Omental fat pad (tissue), 4 donors: ENCODE results near the gene DUSP14. TPM values are rescaled to one million over a fixed set of nuclear protein-coding genes. Genes with fewer than 3 reads are reported as not detected.
"Not testable (repeated sequence)": the region's sequence is repeated elsewhere in the genome, so short reads cannot be mapped to it uniquely, and the experiment has no call there.

Source experiments
- ATAC-seq: fragments of 150-250 bp; one replicate; pipeline ENCODE4 v1.9.1; 2016; ENCODE audit warnings: mild to moderate bottlenecking, moderate library complexity; ENCODE audit not compliant: low FRiP score
- DNase-seq: peaks from one replicate; pipeline ENCODE4 v3.0.0-alpha.2; 2019; ENCODE audit warnings: low spot score
- CTCF ChIP-seq, 3 donors: fragments of 450-650 bp; IDR thresholded peaks; one replicate each; pipeline ENCODE4 v1.5.1; 2016 to 2017; ENCODE audit warnings: antibody characterized with exemption in 3 of 3, mild to moderate bottlenecking in 3 of 3, moderate library complexity in 2 of 3
- total RNA-seq, 4 donors: library from RNA; depleted of rRNA; stranded (reverse); fragments of >200 nt; gene quantifications; one replicate each; pipeline ENCODE4 v1.1.0, GENCODE V29; 2016

DUSP14 gene
- total RNA-seq = 10 to 100 TPM; 12.6 to 65.7 (median 30.6) TPM

GRCh38 chr17:37489197-37490001, at the start of gene DUSP14:
DUSP14 (plus strand) TSS chr17:37489891; CDS start chr17:37512273, 22,382 bp downstream.
- ATAC-seq (peak; percentile 57), DNase-seq (no peak)
- TF ChIP-seq CTCF (IDR thresholded peaks at IDR 0.05) = no peak

- ATAC-seq (no peak), DNase-seq (no peak)
- TF ChIP-seq CTCF (IDR thresholded peaks at IDR 0.05) = no peak
Observed at GRCh38 chr17:37440424-37440823, 49.3 kb upstream of the DUSP14 start.

GRCh38 chr17:37441369-37442014, 48.2 kb upstream of the DUSP14 start:
- ATAC-seq, DNase-seq: not testable (repeated sequence)

- ATAC-seq (no peak), DNase-seq (no peak)
- no peak for TF ChIP-seq CTCF (IDR thresholded peaks at IDR 0.05)
Observed at GRCh38 chr17:37446027-37446426, 43.7 kb upstream of the DUSP14 start.

GRCh38 chr17:37447641-37448040, 42.0 kb upstream of the DUSP14 start:
- DNase-seq = no peak
- ATAC-seq = no peak

GRCh38 chr17:37450112-37450511, 39.6 kb upstream of the DUSP14 start:
- no peak for DNase-seq
- ATAC-seq = no peak
- TF ChIP-seq CTCF (IDR thresholded peaks at IDR 0.05) = no peak

More at GRCh38 chr17:37447641-37448040, 42.0 kb upstream of the DUSP14 start:
- no peak for TF ChIP-seq CTCF (IDR thresholded peaks at IDR 0.05)

- not testable (repeated sequence) for ATAC-seq
Observed at GRCh38 chr17:37457801-37458200, 31.9 kb upstream of the DUSP14 start.

GRCh38 chr17:37458805-37459204, 30.9 kb upstream of the DUSP14 start:
- ATAC-seq = no peak
- DNase-seq = no peak
- no peak for TF ChIP-seq CTCF (IDR thresholded peaks at IDR 0.05)

More at GRCh38 chr17:37457801-37458200, 31.9 kb upstream of the DUSP14 start:
- not testable (repeated sequence) for DNase-seq
